GF-D8 (cell line): ENCODE data around the gene TNS4.

Source experiments
- DNase-seq: peaks from one replicate; lab custom pipeline; 2025; lab: John Stamatoyannopoulos, UW

The TNS4 gene

GRCh38 chr17:40471846-40472732, 29.3 kb downstream of the TNS4 start:
- DNase-seq = no peak

GRCh38 chr17:40470932-40471828, 30.2 kb downstream of the TNS4 start:
- DNase-seq = no peak

DNA sequence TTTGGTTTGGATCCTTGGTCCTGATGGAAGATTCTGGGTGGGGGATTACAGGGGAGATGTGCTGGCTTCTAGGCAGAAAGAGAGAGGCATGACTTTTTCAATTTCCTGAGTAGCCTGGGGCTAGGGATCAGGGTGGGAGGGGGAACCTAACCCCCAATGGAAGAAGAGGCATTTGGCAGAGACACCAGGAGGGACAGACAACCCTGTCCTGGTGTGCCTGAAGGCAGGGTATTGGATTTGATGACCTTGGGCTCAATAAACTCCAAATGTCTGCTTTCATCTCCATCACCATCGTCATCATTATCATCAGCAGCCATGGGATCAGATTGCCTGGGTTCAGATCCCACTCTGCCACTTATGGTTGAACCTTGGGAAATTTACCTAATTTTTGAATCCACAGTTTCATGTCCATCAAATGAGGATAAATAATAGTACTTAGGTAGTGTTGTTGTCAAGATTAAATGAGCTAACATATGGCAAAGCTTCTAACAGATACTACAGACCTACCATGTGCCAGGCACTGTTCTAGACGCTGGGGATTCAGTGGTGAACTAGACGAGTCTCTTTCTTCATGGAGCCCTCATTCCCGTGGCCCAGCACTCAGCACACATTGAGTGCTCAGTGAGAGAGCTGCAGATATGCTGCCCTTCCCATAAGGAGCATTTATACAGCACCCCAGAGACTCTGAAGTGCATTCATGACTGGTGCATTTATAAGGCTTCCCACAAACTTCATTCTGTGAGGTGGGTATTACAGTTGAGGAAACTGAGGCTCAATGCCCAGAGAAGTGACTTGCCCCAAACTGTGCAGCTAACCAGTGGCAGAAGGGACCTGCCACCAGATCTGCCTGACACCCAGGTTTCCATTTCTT, 31.4 kb downstream of the TNS4 start:
- DNase-seq = no peak

DNA sequence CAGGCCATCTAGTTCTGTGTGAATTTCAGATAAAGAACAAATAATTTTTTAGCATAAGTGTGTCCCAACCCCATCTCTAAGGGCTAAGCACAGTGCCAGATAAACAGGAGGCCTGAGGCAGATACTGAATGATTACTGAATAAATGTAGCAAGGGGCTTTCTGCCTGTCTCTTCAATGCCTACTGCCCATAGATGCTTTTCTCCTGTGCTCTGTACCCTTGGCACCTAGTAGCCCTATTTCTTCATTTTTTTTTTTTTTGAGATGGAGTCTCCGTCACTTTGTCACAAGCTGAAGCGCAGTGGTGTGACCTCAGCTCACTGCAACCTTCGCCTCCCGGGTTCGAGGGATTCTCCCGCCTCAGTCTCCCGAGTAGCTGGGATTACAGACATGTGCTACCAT, 32.9 kb downstream of the TNS4 start:
- no peak for DNase-seq

DNA sequence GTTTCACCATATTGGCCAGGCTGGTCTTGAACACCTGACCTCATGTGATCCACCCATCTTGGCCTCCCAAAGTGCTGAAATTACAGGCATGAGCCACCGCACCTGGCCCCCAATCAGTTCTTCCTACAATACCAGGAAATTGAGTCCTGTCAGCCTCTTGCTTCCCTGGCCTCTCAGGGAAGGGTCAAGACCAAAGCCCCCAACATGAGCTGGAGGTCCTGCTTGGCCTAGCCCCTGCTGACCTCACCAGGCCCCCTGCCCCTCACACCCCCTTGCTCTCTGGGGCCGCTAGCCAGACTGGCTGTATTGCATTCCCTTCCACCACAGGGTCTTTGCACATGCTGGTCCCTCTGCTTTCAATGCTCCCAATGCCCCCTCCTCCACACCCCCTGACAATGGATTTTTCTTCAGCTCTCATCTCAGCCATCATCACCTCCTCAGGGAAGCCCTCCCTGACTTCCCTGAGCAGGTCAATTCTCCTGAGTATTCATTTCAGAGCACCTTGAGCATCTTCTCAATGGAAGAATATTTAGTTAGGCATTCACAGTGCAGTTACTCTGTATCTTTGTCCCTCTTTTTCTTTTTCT, 34.0 kb downstream of the TNS4 start:
- no peak for DNase-seq

- DNase-seq = no peak
Measured at GRCh38 chr17:40466298-40466971, 35.0 kb downstream of the TNS4 start.

GRCh38 chr17:40464392-40464855, 37.0 kb downstream of the TNS4 start:
- no peak for DNase-seq

DNA sequence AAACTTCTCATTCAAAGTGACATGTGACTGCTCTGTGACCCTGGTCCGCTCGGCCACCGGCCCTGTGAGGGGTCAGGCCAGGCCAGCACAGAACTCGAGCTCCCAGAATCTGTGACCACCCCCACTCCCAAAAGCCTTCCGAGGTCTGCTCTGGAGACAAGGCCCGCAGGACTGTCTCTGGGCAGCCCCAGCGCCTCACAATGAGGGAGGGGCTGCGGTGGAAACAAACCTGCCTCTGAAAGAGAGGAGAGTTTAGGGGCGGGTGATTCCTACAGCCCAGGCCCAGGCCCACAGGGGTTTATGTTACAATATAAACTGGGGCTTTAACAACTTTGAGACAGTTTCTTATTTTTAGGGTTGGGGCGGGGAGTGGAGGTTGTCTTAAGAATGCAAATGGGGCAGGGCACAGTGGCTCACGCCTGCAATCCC, 38.3 kb downstream of the TNS4 start:
- DNase-seq = no peak

GRCh38 chr17:40462343-40463121, 38.9 kb downstream of the TNS4 start:
- DNase-seq = no peak

- no peak for DNase-seq
Measured at GRCh38 chr17:40461732-40462342, 39.6 kb downstream of the TNS4 start.

DNA sequence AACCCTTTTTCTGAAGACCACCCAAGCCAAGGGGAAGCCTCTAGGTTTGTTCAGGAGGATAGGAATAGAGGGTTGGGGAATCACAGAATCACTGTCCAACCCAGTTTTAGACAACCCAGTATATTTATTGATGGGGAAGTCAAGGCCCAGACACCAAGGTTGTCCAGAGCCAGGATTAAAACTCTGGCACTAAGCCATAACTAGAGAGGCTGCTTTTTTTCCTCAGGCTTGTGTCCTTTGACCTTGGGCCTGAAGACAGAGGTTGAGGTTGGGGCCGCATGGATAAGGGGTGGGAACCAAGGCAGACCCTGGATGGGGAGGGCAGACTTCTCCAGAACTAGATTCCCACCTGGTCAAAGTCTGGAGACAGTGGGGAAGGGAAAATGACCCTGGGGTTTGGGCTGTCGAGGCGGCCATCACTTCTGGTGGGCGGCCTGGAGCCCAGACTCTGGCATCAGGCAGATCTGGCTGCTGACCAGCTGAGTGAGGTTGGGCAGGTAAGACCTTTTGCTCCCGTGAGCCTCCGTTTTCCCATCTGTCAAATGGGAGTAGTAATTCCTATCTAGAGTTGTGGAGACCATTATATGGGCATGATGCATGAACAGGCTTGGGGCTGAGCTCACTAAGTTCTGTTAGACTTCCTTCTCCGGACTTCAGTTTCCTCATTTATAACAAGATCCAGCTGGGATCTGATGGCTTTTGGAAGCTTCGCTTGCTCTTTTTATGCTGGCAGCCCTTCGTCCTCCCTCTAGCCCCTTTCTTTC, 40.3 kb downstream of the TNS4 start:
- DNase-seq = no peak

- DNase-seq = no peak
Measured at GRCh38 chr17:40460604-40460967, 40.8 kb downstream of the TNS4 start.

DNA sequence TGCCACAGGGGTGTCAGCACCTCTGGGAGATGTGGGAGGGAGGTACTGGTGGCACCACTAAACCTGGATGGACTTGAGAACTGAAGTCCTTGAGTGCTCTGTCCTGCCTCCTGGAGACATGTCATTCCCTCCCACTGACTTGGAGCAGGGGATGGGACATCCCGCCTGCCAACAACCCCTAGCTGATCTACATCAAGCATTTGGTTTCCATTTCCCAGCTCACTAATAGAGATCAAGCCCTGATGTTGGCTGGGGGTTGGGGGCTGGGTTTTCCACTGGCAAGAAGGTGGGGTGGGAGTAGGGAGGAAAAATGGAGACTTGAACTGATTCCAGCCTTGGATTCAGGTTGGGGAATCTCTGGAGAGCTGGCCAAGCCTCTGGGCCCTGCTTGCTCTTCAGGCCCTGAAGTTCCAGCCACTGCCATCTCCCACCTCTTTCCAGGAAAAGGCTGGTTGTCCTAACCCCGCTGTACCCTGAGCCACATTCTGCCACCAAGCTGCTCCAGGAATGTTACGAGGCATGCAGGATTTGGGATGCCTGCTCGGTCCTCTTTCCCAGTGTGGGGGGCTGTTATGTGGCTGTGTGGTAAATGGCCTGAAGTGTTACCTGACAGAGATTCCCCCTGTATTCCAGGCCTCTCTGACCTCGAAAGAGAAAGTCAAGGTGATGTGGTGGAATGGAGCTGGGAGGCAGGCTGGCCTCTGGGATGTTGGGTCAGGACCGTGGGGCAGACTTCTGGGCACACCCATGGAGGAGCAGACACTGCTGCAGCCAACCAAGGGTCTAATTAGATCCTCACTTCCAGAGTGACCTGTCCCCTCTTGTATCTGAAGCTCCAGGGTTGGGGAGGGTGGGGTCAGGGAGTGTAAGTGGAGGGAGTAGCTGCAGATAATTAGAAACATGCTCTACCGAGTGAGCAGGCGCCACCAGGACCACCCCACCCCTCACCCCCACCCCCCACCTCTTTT, 41.5 kb downstream of the TNS4 start:
- DNase-seq = no peak

DNA sequence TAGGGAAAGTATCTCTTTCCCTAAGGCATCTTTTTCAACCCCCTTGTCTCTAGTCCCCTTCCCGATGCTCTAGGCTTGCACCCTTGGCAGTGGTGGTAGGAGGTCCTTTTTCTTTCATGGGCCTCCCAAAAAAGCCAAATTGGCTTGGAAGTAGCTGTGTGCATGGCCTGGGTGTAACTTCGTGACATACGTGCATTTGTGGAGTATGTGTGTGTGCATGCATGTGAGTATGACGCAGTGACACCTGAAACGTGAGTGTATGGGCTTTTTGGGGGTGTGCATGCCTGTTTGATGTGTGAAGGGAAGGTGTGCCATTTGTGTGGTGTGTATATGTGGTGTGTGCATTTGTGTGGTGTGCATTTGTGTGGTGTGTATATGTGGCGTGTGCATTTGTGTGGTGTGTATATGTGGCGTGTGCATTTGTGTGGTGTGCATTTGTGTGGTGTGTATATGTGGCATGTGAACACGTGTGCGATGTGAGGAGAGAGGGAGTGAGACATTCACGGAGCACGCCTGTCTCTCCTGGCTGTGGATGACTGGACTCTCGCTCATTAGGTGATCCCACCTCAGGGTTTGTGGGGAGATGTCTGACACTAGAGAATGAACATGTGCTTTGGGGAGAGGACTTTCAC, 42.5 kb downstream of the TNS4 start:
- no peak for DNase-seq

DNA sequence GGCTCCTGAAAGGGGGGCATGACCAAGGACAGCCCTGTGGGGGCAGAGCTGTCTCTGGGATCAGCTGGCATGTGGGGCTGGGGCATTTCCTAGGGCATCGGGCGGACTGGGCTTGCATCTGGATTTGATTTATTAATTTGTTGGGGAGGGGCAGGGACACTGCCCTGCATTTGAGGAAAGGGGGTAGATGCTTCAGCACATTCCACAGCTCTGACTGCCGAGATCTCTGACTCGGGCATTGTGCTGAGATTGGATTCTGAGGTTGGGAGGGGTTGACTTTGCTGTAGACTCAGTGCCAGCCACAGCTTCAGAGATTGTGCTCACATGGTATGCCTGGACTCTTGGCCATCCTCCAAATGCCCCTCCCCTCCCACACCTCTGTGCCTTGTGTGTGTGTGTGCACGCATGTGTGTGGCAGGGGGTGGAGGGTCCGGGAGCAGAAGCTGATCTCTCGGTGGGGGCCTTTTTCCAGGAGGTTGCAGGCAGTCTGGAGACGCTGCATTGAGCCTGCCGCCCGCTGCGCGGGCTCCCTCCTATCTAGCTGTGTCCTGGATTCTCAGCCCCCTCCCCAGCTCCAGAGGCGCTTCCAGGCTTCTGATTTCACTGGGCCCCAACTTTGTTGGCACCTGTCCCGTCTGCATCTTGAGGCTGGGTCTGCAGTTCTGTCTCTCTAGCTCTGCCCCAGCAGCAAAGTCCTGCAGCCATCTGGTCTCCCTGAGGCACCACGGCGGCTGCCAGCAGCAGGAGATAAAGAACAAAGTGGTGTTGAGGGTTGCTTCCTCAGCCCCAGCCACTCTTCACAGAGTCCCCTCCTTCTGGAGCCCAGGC, 43.2 kb downstream of the TNS4 start:
- DNase-seq = no peak

GRCh38 chr17:40457369-40457768, 44.1 kb downstream of the TNS4 start:
- no peak for DNase-seq
